ENCODE measurements around the gene ALOXE3. TPM values are rescaled to one million over a fixed set of nuclear protein-coding genes. Genes with fewer than 3 reads are reported as not detected.

The ALOXE3 gene
- total RNA-seq, 1 donor from 2014 or later = not detected

DNA sequence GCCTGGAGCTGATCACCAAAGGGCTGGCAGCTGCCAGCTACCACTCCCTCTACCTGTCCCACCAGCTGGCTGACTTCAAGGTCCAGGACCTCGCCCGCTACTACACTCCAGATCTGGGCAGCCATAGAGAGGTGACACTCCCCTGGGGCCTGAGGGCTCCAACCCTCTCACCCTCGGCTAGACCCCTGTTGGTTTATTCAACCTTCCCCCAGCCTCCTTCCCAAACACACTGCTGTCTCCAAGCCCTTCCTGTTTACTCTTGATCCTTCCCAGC is 48.8 kb downstream of the ALOXE3 start:
- no peaks in the 10 kb centered on the region for H3K9me3 Mint-ChIP-seq (ENCODE audit: low read depth)
- no peak for DNase-seq (ENCODE audit: low spot score, unreplicated experiment)
- no peak overlapping the region for H3K4me3 Mint-ChIP-seq (ENCODE audit: low read depth)
- no peak overlapping the region for H3K27ac Mint-ChIP-seq
- peaks cover 15% of the 10 kb centered on the region for H3K4me1 Mint-ChIP-seq (ENCODE audit: low read depth)
- TF ChIP-seq, protein P1, sequence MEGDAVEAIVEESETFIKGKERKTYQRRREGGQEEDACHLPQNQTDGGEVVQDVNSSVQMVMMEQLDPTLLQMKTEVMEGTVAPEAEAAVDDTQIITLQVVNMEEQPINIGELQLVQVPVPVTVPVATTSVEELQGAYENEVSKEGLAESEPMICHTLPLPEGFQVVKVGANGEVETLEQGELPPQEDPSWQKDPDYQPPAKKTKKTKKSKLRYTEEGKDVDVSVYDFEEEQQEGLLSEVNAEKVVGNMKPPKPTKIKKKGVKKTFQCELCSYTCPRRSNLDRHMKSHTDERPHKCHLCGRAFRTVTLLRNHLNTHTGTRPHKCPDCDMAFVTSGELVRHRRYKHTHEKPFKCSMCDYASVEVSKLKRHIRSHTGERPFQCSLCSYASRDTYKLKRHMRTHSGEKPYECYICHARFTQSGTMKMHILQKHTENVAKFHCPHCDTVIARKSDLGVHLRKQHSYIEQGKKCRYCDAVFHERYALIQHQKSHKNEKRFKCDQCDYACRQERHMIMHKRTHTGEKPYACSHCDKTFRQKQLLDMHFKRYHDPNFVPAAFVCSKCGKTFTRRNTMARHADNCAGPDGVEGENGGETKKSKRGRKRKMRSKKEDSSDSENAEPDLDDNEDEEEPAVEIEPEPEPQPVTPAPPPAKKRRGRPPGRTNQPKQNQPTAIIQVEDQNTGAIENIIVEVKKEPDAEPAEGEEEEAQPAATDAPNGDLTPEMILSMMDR (IDR thresholded peaks at IDR 0.05; ENCODE audit: unreplicated experiment) = no peak
- H3K27me3 Mint-ChIP-seq = peaks cover 96% of the 10 kb centered on the region
- H3K36me3 Mint-ChIP-seq (ENCODE audit: insufficient read depth) = no peaks in the 10 kb centered on the region

DNA sequence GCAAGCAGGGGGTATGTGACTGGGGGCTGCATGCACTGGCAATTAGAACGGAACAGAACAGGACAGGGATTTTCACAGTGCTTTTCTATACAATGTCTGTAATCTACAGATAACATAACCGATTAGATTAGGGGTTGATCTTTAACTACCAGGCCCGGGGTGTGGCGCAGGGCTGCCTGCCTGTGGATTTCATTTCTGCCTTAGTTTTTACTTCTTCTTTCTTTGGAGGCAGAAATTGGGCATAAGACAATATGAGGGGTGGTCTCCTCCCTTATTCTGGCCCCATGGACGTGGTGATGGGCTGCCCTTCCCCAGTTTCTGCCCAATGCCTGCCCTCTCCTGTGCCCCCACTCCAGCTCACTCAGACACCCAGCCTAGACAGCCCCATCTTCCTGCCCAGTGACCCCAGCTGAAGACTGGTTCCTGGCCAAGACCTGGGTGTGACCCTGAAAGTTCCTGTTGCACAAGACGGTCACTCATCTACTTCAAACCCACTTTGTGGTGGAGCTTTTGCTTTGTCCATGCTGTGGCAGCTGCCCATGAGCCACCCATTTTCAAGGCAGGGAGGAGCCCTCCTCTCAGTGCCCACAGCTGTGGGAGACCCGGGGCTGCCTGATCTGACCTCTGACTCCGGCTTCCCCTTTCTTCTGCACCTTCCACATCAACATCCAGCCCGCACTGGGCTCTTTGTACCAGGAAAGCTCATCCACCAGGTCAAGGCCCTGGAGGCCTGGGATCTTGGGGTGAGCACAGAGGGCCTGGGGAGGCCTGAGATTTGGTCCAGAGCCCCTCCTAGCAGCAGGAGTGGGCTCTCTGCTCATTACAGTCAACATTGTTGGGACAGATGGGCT is 49.4 kb downstream of the ALOXE3 start:
- Mint-ChIP-seq H3K36me3 (ENCODE audit: insufficient read depth) (no peaks in the 10 kb centered on the region), H3K9me3 (ENCODE audit: low read depth) (no peaks in the 10 kb centered on the region), H3K27me3 (peaks cover 95% of the 10 kb centered on the region), H3K4me3 (ENCODE audit: low read depth) (no peak overlapping the region), H3K27ac (no peak overlapping the region), H3K4me1 (ENCODE audit: low read depth) (peaks cover 17% of the 10 kb centered on the region)
- TF ChIP-seq, protein P1 (IDR thresholded peaks at IDR 0.05; ENCODE audit: unreplicated experiment) = no peak
- no peak for DNase-seq (ENCODE audit: low spot score, unreplicated experiment)

DNA sequence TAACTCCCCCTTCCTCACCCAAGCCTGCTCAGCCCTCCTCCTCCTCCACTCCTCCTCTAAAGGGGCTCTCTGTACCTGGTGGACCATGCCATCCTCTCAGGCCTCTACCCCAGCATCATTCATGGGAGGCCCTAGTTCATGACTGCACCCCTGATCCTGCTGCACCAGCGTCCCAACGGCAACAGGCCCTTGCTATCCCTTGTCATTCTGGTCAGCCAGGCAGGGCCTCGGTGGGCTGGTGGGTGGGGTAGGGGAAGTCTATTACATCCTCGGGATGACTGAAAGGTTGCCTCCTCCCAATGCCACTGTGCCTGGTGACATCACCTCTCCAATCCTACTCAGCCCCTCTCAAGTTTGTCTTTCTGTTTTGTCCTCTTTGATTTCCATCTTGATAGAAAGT is 50.5 kb downstream of the ALOXE3 start:
- TF ChIP-seq, protein P1 (IDR thresholded peaks at IDR 0.05; ENCODE audit: unreplicated experiment) = no peak
- no peak overlapping the region for H3K4me3 Mint-ChIP-seq (ENCODE audit: low read depth)
- peaks cover 93% of the 10 kb centered on the region for H3K27me3 Mint-ChIP-seq

DNA sequence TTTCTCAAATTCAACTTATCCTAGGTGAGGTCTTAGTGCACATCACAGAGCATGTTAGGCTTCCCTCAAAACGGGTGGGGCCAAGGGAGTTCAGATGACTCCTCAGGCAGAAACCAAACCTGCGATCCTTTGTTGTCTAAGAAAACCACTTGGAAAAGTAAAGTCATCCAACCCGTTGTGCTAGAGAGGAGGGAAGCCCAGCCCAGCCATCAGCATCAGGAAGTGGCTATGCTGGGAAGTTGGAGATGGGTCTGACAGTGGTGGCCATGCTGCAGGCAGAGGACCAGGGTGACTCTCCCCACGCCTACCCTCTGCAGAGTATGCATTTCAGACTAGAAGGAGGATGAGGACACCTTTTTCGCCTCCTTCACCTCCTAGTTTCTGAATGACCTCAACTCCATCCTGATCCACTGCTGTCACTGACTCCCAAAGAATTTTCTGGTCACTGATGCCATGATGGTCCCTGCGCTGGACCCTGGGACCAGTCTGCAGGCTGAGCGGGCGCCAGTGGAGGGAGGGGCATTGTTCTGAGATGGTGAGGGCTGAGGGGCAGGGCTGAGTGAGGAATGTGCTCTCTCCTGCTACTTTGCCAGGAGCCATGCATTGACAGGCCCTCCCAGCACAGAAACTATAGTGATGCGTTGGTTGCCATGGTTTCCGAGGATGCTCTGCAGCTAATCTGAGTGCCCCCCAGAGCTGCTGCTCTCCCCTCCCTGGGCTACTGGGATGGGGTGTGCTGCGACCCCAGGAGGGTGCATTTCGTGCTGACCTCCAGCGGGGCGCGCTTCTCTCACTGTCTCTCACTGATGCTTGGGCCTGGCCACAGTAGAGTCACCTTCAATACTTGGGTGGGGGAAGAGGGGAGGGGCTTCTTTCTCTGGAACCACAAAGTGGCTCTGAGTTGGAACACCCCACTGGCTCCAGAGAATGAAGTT is 51.2 kb downstream of the ALOXE3 start:
- no peak for DNase-seq (ENCODE audit: low spot score, unreplicated experiment)
- H3K27ac Mint-ChIP-seq = no peak overlapping the region
- TF ChIP-seq, protein P1 (IDR thresholded peaks at IDR 0.05; ENCODE audit: unreplicated experiment) = no peak

More for the DNA sequence above, 50.5 kb downstream of the ALOXE3 start:
- H3K9me3 Mint-ChIP-seq (ENCODE audit: low read depth) = no peaks in the 10 kb centered on the region
- DNase-seq (ENCODE audit: low spot score, unreplicated experiment) = no peak
- no peak overlapping the region for H3K27ac Mint-ChIP-seq
- H3K36me3 Mint-ChIP-seq (ENCODE audit: insufficient read depth) = no peaks in the 10 kb centered on the region
- peaks cover 13% of the 10 kb centered on the region for H3K4me1 Mint-ChIP-seq (ENCODE audit: low read depth)

DNA sequence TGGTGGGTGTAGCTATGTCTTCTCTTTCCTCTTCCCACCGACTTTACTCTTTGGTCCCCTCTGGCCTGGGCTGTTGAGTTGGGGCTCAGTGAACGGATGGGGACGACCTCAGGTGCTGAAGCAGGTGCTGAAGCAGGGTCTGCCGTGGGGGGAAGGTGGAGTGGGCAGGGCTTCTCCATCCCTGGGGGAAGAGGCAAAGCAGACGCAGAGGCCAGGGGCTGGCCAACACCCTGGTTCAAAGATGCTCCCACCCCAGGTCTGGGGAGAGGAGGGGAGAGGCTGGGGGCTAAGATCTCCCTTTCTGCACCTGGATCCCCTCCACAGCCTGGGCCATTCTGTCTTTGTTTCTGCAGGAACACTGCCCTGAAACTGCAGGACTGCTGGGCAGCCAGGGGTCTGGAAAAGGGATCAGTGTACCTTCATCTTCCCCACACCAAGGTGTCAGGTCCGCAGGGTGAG is 53.7 kb downstream of the ALOXE3 start:
- DNase-seq (ENCODE audit: low spot score, unreplicated experiment) = no peak
- peaks cover 96% of the 10 kb centered on the region for H3K27me3 Mint-ChIP-seq
- TF ChIP-seq, protein P1 (IDR thresholded peaks at IDR 0.05; ENCODE audit: unreplicated experiment) = no peak
- H3K27ac Mint-ChIP-seq = no peak overlapping the region
- no peaks in the 10 kb centered on the region for H3K36me3 Mint-ChIP-seq (ENCODE audit: insufficient read depth)
- H3K9me3 Mint-ChIP-seq (ENCODE audit: low read depth) = no peaks in the 10 kb centered on the region
- H3K4me1 Mint-ChIP-seq (ENCODE audit: low read depth) = peaks cover 13% of the 10 kb centered on the region
- H3K4me3 Mint-ChIP-seq (ENCODE audit: low read depth) = no peak overlapping the region

More for the DNA sequence above, 51.2 kb downstream of the ALOXE3 start:
- peaks cover 93% of the 10 kb centered on the region for H3K27me3 Mint-ChIP-seq
- no peak overlapping the region for H3K4me3 Mint-ChIP-seq (ENCODE audit: low read depth)
- no peaks in the 10 kb centered on the region for H3K9me3 Mint-ChIP-seq (ENCODE audit: low read depth)
- H3K36me3 Mint-ChIP-seq (ENCODE audit: insufficient read depth) = no peaks in the 10 kb centered on the region
- H3K4me1 Mint-ChIP-seq (ENCODE audit: low read depth) = peaks cover 13% of the 10 kb centered on the region

Measured in progenitor cell of endocrine pancreas (in vitro differentiated cells).